ENCODE results near the gene C9orf72.
A peak's percentile ranks its signal among the peaks of the same experiment; 100 is the strongest.

The C9orf72 gene

GRCh38 chr9:27565696-27566095 is 7.6 kb downstream of the C9orf72 start:
- DNase-seq (ENCODE audit: insufficient read length, low spot score) (no peak), FAIRE-seq (no peak)
- TF ChIP-seq POLR2A (IDR thresholded peaks at IDR 0.05; ENCODE audit: low read depth, low read length), result no peak

- no peak for TF ChIP-seq POLR2A (IDR thresholded peaks at IDR 0.05; ENCODE audit: low read depth, low read length)
- DNase-seq (ENCODE audit: insufficient read length, low spot score) (no peak), FAIRE-seq (no peak)
Measured at GRCh38 chr9:27564670-27565069, 8.6 kb downstream of the C9orf72 start.

GRCh38 chr9:27563738-27564430 is 9.4 kb downstream of the C9orf72 start:
- DNase-seq (ENCODE audit: insufficient read length, low spot score), result no peak
- no peak for TF ChIP-seq POLR2A (IDR thresholded peaks at IDR 0.05; ENCODE audit: low read depth, low read length)

GRCh38 chr9:27561685-27562084 is 11.6 kb downstream of the C9orf72 start:
- FAIRE-seq (peak; percentile 52), DNase-seq (ENCODE audit: insufficient read length, low spot score) (no peak)
- no peak for TF ChIP-seq POLR2A (IDR thresholded peaks at IDR 0.05; ENCODE audit: low read depth, low read length)

More at GRCh38 chr9:27563738-27564430, 9.4 kb downstream of the C9orf72 start:
- FAIRE-seq, result peak; percentile 65

- FAIRE-seq, result no peak
- DNase-seq (ENCODE audit: insufficient read length, low spot score), result no peak
- TF ChIP-seq POLR2A (IDR thresholded peaks at IDR 0.05; ENCODE audit: low read depth, low read length), result no peak
Measured at GRCh38 chr9:27560457-27560856, 12.8 kb downstream of the C9orf72 start.

- TF ChIP-seq POLR2A (IDR thresholded peaks at IDR 0.05; ENCODE audit: low read depth, low read length), result no peak
- FAIRE-seq, result no peak
Measured at GRCh38 chr9:27558307-27558706, 15.0 kb downstream of the C9orf72 start.

GRCh38 chr9:27556470-27556869 is 16.8 kb downstream of the C9orf72 start:
- FAIRE-seq, result peak; percentile 41

More at GRCh38 chr9:27558307-27558706, 15.0 kb downstream of the C9orf72 start:
- DNase-seq (ENCODE audit: insufficient read length, low spot score), result no peak

GRCh38 chr9:27554712-27555111 is 18.6 kb downstream of the C9orf72 start:
- peak; percentile 30 for FAIRE-seq

More at GRCh38 chr9:27556470-27556869, 16.8 kb downstream of the C9orf72 start:
- no peak for TF ChIP-seq POLR2A (IDR thresholded peaks at IDR 0.05; ENCODE audit: low read depth, low read length)
- no peak for DNase-seq (ENCODE audit: insufficient read length, low spot score)

GRCh38 chr9:27549196-27549755 is 24.0 kb downstream of the C9orf72 start:
- DNase-seq (ENCODE audit: insufficient read length, low spot score), result no peak
- FAIRE-seq, result no peak
- no peak for TF ChIP-seq POLR2A (IDR thresholded peaks at IDR 0.05; ENCODE audit: low read depth, low read length)

More at GRCh38 chr9:27554712-27555111, 18.6 kb downstream of the C9orf72 start:
- no peak for TF ChIP-seq POLR2A (IDR thresholded peaks at IDR 0.05; ENCODE audit: low read depth, low read length)
- DNase-seq (ENCODE audit: insufficient read length, low spot score), result no peak

GRCh38 chr9:27548055-27548741 is 25.1 kb downstream of the C9orf72 start:
- peak; percentile 57 for FAIRE-seq
- no peak for DNase-seq (ENCODE audit: insufficient read length, low spot score)
- no peak for TF ChIP-seq POLR2A (IDR thresholded peaks at IDR 0.05; ENCODE audit: low read depth, low read length)

GRCh38 chr9:27545471-27545870 is 27.8 kb downstream of the C9orf72 start:
- DNase-seq (ENCODE audit: insufficient read length, low spot score) (no peak), FAIRE-seq (no peak)
- TF ChIP-seq POLR2A (IDR thresholded peaks at IDR 0.05; ENCODE audit: low read depth, low read length), result no peak

GRCh38 chr9:27542508-27542907 is 30.8 kb downstream of the C9orf72 start:
- DNase-seq (ENCODE audit: insufficient read length, low spot score), result no peak
- no peak for TF ChIP-seq POLR2A (IDR thresholded peaks at IDR 0.05; ENCODE audit: low read depth, low read length)
- no peak for FAIRE-seq

- FAIRE-seq (no peak), DNase-seq (ENCODE audit: insufficient read length, low spot score) (no peak)
- TF ChIP-seq POLR2A (IDR thresholded peaks at IDR 0.05; ENCODE audit: low read depth, low read length), result no peak
Measured at GRCh38 chr9:27541740-27542139, 31.5 kb downstream of the C9orf72 start.

- TF ChIP-seq POLR2A (IDR thresholded peaks at IDR 0.05; ENCODE audit: low read depth, low read length), result no peak
- FAIRE-seq (no peak), DNase-seq (ENCODE audit: insufficient read length, low spot score) (no peak)
Measured at GRCh38 chr9:27540502-27540901, 32.8 kb downstream of the C9orf72 start.
